BLaER1 (cell line): ENCODE measurements around the gene MRFAP1.

Experiments used
- H3K27ac ChIP-seq: shearing (Covaris generic); formaldehyde crosslinking; 2 replicates; pipeline ENCODE4 v1.8.1; 2022
- H3K27me3 ChIP-seq: shearing (Covaris generic); formaldehyde crosslinking; 2 replicates; pipeline ENCODE4 v1.8.1; 2022
- H3K36me3 ChIP-seq: shearing (Covaris generic); formaldehyde crosslinking; 2 replicates; pipeline ENCODE4 v1.8.1; 2022
- H3K4me1 ChIP-seq: shearing (Covaris generic); formaldehyde crosslinking; 2 replicates; pipeline ENCODE4 v1.8.1; 2022
- H3K4me2 ChIP-seq: shearing (Covaris generic); formaldehyde crosslinking; 2 replicates; pipeline ENCODE4 v1.8.1; 2022
- H3K4me3 ChIP-seq: shearing (Covaris generic); formaldehyde crosslinking; 2 replicates; pipeline ENCODE4 v1.8.1; 2022
- H3K9ac ChIP-seq: shearing (Covaris generic); formaldehyde crosslinking; 2 replicates; pipeline ENCODE4 v1.8.1; 2022
- H3K9me3 ChIP-seq: shearing (Covaris generic); formaldehyde crosslinking; 2 replicates; pipeline ENCODE4 v1.8.1; 2022
- H4K20me1 ChIP-seq: shearing (Covaris generic); formaldehyde crosslinking; 2 replicates; pipeline ENCODE4 v1.8.1; 2022
- Cebpa-rat ChIP-seq: shearing (Covaris generic); IDR thresholded peaks from 2 replicates; pipeline ENCODE4 v1.8.1; 2022

MRFAP1 gene

DNA sequence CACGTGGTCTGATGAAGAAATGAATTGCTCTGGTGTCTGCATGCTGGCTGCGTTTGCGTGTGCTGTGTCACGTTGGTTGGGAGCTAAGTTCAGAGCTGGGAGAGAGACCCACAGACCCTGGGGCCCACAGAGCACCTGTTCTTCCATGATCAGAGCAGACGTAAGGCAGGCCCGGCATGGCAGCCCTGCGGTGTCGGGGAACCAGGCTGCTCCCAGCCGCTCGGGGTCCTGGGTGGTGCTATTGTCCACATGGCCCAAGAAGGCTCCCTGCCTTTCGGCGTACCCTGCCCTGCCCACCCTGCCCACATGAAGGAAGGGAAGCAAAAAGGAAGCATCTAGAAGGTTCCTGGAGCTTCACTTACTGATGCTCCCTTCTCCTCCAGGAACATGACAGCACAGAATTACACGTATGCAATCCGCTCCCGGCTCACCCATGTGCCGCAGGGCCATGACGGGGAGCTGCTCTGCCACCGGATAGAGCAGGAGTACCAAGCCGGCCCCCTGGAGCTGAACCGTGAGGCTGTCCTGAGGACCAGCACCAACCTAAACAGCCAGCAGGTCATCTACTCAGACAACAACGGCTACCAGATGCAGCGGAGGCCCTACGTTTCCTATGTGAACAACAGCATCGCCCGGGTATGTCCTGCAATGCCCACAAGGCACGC, 30.9 kb upstream of the MRFAP1 start:
- TF ChIP-seq Cebpa-rat, result no peak
- Histone ChIP-seq H3K4me3 (no peak overlapping the region), H3K27ac (no peak overlapping the region), H3K36me3 (peaks cover 74% of the 10 kb centered on the region), H3K4me1 (peaks cover 48% of the 10 kb centered on the region), H3K27me3 (no peaks in the 10 kb centered on the region), H3K9me3 (peaks cover 11% of the 10 kb centered on the region), H3K9ac (no peak overlapping the region), H3K4me2 (no peak overlapping the region), H4K20me1 (no peaks in the 10 kb centered on the region)

DNA sequence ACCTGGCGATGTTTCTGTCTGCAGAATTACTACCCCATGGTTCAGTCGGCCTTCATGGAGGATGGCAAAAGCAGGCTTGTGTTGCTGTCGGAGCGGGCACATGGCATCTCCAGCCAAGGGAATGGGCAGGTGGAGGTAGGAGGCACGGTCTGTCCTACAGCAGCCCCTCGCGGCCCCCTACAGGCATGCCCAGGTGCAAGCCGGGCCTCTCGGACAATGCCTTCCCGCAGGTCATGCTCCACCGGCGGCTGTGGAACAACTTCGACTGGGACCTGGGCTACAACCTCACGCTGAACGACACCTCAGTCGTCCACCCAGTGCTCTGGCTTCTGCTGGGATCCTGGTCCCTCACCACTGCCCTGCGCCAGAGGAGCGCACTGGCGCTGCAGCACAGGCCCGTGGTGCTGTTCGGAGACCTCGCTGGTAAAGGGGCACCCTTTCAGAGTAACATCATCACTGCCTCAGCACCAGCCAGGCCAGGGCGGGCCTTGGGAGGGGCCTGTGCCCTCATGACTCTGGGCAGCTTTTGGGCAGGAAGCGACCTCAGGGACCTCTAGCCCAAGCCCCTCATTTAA, 29.5 kb upstream of the MRFAP1 start:
- H3K36me3 ChIP-seq, result peaks cover 74% of the 10 kb centered on the region
- no peaks in the 10 kb centered on the region for H3K27me3 ChIP-seq
- TF ChIP-seq Cebpa-rat, result no peak
- H3K9ac ChIP-seq, result no peak overlapping the region
- H3K4me1 ChIP-seq, result peaks cover 42% of the 10 kb centered on the region
- H3K4me3 ChIP-seq, result no peak overlapping the region
- no peaks in the 10 kb centered on the region for H3K9me3 ChIP-seq
- H4K20me1 ChIP-seq, result no peaks in the 10 kb centered on the region
- peak overlapping the region; percentile 79; the same call in 1 of the 2 replicates for H3K4me2 ChIP-seq
- H3K27ac ChIP-seq, result no peak overlapping the region

- H3K4me2 ChIP-seq, result peak overlapping the region; percentile 79
- no peak overlapping the region for H3K9ac ChIP-seq
- no peak overlapping the region for H3K4me3 ChIP-seq
- peaks cover 77% of the 10 kb centered on the region for H3K36me3 ChIP-seq
- no peaks in the 10 kb centered on the region for H3K9me3 ChIP-seq
- H3K4me1 ChIP-seq, result peaks cover 36% of the 10 kb centered on the region
- no peaks in the 10 kb centered on the region for H3K27me3 ChIP-seq
- no peak for TF ChIP-seq Cebpa-rat
- H4K20me1 ChIP-seq, result no peaks in the 10 kb centered on the region
- H3K27ac ChIP-seq, result peak overlapping the region; percentile 70
These were observed 27.4 kb upstream of the MRFAP1 start for GRCh38 chr4:6612961-6613675.

DNA sequence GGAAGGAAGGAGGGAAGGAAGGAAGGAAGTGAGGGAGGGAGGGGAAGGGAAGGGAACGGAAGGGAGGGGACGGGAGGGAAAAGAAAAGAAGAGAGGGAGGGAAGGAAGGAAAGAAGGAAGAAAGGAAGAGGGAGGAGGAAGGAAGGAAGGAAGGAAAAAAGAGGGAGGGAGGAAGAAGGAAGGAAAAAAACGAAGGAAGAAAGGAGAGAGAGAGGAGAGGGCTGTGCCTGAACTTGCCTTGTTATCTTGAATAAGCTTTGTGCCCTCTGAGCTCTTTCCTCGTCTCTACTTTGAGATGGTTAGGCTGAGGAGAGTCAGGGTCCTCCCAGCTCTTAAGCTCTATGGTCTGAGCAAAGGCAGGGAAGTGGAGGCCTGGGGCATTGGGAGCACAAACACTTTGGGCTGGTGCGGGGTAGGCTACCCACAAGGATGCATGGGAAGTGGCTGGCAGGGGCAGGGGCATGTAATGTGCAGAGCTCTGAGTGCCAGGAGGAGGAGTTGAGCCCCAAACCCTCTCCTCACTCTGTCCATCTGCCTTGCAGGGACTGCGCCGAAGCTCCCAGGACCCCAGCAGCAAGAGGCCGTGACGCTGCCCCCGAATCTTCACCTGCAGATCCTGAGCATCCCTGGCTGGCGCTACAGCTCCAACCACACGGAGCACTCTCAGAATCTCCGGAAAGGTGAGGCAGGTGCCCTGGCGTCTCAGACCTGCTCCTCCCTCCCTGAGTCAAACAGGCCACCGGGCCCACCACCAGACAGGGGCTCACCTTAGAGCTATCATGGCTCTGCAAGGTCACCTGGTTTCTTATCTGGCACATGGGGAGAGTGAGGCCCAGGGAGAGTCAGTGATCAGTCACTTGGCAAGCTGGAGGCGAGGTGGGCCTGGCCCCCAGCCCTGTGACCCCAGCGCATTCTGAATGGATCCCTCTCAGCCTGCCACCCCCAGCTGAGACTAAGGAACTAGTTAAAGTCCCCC, 26.5 kb upstream of the MRFAP1 start:
- no peaks in the 10 kb centered on the region for H3K27me3 ChIP-seq
- no peaks in the 10 kb centered on the region for H4K20me1 ChIP-seq
- no peaks in the 10 kb centered on the region for H3K9me3 ChIP-seq
- H3K4me3 ChIP-seq, result no peak overlapping the region
- H3K27ac ChIP-seq, result peak overlapping the region; percentile 38; the same call in 1 of the 2 replicates
- TF ChIP-seq Cebpa-rat, result no peak
- H3K36me3 ChIP-seq, result peaks cover 80% of the 10 kb centered on the region
- no peak overlapping the region for H3K4me2 ChIP-seq
- peaks cover 28% of the 10 kb centered on the region for H3K4me1 ChIP-seq
- H3K9ac ChIP-seq, result no peak overlapping the region

DNA sequence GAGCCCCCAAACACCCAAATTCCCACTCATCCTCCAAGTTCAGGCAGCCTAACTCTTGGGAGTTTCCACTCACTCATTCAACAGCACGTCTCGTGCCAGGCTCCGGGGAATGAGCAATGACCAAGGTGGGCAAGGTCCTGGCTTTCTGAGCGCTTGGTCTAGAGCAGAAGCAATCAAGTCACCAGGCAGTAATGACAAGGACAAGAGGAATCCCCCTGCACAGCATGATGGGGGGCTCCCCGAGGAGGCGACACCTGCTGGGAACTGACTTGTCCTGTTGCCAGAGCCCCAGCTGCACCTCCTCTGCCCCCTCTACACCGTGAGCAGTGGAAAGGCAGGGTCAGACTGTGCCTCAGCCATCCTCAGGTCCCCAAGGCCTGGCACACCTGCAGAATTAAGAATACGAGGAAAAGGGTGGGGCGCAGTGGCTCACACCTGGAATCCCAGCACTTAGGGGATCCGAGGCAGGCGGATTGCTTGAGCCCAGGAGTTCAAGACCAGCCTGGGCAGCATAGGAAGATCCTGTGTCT, 25.7 kb upstream of the MRFAP1 start:
- no peak for TF ChIP-seq Cebpa-rat

GRCh38 chr4:6616087-6616995, 24.1 kb upstream of the MRFAP1 start:
- H3K4me2 ChIP-seq, result no peak overlapping the region
- H3K9me3 ChIP-seq, result no peaks in the 10 kb centered on the region
- no peak overlapping the region for H3K4me3 ChIP-seq
- H3K27me3 ChIP-seq, result no peaks in the 10 kb centered on the region
- peaks cover 78% of the 10 kb centered on the region for H3K36me3 ChIP-seq
- peaks cover 20% of the 10 kb centered on the region for H3K4me1 ChIP-seq
- H3K9ac ChIP-seq, result no peak overlapping the region
- TF ChIP-seq Cebpa-rat, result no peak
- H4K20me1 ChIP-seq, result 0 out of 2 replicates have a peak, but pooled peaks cover 6% of the 10 kb centered on the region
- no peak overlapping the region for H3K27ac ChIP-seq

More for the DNA sequence above, 25.7 kb upstream of the MRFAP1 start:
- H3K4me3 ChIP-seq, result no peak overlapping the region
- H3K27me3 ChIP-seq, result no peaks in the 10 kb centered on the region
- H3K36me3 ChIP-seq, result peaks cover 80% of the 10 kb centered on the region
- no peaks in the 10 kb centered on the region for H3K9me3 ChIP-seq
- H3K4me1 ChIP-seq, result peaks cover 24% of the 10 kb centered on the region
- H3K9ac ChIP-seq, result no peak overlapping the region
- 0 out of 2 replicates have a peak overlapping the region, but pooled peaks have one; percentile 38 for H3K27ac ChIP-seq
- H3K4me2 ChIP-seq, result no peak overlapping the region
- H4K20me1 ChIP-seq, result 0 out of 2 replicates have a peak, but pooled peaks cover under 1% of the 10 kb centered on the region

GRCh38 chr4:6617246-6617645, 23.2 kb upstream of the MRFAP1 start:
- 0 out of 2 replicates have a peak, but pooled peaks cover 6% of the 10 kb centered on the region for H4K20me1 ChIP-seq
- peaks cover 79% of the 10 kb centered on the region for H3K36me3 ChIP-seq
- H3K4me1 ChIP-seq, result peaks cover 11% of the 10 kb centered on the region
- H3K4me3 ChIP-seq, result no peak overlapping the region
- TF ChIP-seq Cebpa-rat, result no peak
- H3K27me3 ChIP-seq, result no peaks in the 10 kb centered on the region
- H3K9me3 ChIP-seq, result no peaks in the 10 kb centered on the region
- H3K9ac ChIP-seq, result no peak overlapping the region
- no peak overlapping the region for H3K27ac ChIP-seq
- H3K4me2 ChIP-seq, result no peak overlapping the region

DNA sequence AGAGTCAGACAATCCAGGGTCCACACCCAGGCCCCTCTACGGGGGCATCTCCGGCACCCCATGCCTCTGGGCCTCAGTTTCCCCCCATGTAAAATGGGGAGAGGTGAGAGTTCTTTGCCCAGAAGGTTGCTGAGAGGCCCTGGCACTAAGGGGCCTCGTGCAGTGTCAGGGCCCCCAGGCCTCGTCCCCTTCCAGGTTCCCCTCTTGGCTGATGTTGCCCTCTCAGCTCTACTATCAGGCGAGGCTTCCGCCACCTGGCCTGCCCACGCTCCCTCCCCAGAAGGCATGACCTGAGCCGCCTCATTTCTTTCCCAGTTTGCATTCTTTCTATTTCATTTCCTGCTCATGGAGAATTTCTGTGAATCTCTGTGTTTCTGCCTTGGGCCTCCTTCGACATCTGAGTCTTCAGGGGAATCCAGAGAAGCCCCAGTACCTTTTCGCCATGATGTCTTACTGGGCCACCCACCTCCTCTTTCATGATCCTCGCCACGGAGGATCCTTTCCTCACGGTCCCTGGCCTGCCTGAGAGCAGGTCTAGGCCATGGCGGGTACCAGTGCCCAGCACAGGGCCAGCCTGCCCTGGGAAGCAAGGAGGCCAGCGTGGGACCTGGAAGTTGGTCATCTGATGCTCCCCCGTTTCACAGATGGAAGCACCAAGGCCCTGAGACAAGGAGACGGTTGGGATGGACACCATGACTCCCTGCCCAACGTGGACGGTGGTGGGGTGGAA, 21.9 kb upstream of the MRFAP1 start:
- H3K9ac ChIP-seq, result no peak overlapping the region
- H3K9me3 ChIP-seq, result no peaks in the 10 kb centered on the region
- no peaks in the 10 kb centered on the region for H3K4me1 ChIP-seq
- no peak overlapping the region for H3K4me2 ChIP-seq
- H3K36me3 ChIP-seq, result peaks cover 83% of the 10 kb centered on the region
- no peak for TF ChIP-seq Cebpa-rat
- 0 out of 2 replicates have a peak, but pooled peaks cover 6% of the 10 kb centered on the region for H4K20me1 ChIP-seq
- H3K4me3 ChIP-seq, result no peak overlapping the region
- H3K27me3 ChIP-seq, result no peaks in the 10 kb centered on the region
- no peak overlapping the region for H3K27ac ChIP-seq
